Measurements from ENCODE around the gene CAMK2A.

The CAMK2A gene

DNA sequence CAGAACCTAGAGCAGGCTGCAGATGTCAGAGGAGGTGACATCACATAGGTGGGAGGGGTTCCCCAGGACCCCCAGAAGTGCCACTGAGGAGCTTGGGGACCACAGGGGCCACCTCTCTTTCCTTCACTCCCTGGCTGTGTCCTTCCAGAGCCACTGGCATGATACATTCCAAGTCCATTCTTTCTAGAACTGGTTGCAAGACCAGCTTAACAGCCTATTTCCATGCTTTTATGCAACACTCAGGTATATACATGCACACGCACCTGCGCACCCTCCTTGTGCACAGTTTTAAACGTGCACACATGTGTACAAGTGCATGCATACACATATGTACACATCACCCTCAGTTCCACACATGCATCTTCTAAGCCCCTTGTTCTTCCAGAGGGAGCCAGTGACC, 60.0 kb downstream of the CAMK2A start:
- no peak for DNase-seq

DNA sequence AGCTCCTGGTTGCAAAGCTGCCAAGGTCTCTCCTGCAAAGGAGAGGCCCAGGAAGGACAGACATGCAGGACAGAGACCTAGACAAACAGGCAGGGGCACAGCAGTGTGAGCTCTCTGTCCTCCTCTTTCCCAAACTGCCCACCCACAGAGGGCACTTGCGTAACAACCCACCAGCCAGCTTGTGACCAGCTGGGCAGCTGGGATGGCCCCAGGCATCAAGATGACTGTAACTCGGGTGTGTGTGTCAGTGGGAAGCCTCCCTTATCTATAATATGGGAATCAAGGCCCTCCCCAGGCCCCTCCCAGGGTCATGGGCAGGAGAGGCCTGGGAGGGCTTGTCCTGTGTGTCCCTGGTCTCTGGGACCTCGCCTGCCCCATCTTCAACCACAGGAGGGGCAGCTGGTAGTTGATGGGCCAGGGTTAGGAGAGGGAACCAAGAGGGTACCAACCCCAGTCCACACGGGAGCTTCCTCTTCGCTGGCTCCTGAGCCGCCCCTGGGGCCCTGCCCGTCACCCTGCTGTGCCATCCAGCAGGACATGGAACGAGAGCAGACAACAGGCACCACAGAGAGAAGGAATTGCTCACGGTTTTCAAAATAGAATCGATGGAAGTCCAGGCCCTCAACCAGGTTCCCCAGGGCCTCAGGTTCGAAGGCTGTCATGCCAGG, 61.8 kb downstream of the CAMK2A start:
- DNase-seq: no peak

DNA sequence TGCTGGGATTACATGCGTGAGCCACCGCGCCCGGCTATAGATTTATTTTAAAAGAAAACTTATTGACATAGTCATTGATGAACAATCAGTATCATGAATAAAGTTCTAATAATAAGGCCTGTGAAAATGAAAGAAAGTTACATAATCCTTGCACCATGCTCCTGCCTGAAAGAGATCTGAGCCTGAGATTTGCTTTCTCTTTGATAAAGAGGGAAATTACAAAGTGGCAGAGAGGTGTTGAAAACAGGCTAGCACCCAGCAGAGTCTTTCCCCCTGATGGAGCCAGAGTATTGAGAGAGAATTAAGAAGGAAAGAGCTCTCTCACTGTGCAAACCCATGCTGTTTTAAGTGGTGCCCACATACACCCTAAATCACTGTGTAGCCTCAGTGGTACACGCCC, 62.5 kb downstream of the CAMK2A start:
- no peak for DNase-seq

DNA sequence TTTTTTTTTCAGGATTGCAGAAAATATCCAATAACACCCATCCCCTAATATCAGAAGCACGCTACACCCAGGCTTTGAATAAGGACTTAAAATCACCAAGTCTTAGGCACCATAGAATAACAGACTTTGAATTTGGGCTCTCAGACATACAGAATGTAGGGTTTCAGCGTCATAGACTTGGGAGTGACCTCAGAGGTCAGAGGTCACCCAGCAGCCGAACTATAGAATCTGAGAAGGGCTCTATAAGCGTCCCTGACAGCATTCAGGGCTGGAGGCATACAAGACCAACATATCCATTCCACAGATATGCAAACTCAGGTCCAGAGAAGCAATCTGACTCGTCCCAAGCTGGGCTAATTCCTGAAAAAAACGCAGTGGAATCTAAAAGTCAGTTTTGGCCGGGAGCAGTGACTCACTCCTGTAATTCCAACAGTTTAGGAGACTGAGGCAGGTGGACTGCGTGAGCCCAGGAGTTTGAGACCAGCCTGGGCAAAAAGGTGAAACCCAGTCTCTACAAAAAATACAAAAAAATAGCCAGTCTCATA, 65.0 kb downstream of the CAMK2A start:
- no peak for DNase-seq

DNA sequence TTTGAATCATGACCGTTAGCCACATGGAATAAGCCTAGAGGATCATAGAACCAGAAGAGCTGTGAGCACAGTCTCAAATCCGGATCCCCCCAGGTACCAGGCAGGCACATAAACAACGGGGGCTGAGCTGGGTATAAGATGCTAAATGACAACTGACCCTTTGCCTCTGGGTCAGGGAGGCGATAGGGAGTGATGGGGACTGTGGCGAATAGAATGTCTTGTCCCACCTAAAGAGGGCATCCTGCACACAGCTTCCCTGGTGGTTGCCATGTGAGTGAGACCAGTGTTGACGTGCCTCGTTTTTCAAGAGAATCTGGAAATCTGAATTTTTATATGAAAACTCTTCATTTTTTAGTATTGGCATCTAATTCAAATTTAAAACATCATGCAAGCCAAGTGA, 66.1 kb downstream of the CAMK2A start:
- no peak for DNase-seq

DNA sequence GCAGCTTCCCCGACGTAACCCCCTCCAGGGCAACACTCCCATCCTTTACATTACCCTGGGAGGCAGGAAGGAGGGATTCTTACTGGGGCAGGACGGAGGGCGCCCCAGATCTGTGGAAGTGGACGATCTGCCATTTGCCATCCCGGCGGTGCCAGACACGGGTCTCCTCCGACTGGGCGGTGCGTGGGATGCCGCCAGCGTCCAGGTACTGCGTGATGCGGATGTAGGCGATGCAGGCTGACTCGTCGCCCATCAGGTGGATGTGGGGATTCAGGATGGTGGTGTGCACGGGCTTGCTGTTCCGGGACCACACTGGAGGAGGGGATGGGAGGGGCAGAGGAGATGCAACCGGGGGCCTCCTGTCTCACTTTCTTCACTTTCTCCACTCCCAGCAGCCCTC, 66.7 kb downstream of the CAMK2A start:
- no peak for DNase-seq

DNA sequence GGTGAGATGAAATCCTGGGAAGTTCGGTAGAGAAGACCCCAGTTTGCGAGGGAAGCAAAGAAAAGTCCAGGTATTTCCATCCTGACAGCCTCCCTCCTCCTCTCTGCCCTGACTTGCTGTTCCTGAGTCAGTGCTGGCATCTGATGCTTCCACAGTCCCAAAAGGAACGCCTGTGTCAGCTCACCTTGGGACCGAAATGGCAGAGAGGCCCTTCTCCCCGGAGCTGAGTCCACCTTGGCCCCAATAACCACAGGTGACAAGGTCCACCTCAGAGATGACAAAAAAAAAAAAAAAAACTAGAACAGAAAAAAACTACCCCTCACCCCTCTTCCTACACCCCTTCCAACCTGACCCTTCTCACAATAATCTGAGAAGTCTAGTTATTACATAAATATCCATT, 68.1 kb downstream of the CAMK2A start:
- no peak for DNase-seq

DNA sequence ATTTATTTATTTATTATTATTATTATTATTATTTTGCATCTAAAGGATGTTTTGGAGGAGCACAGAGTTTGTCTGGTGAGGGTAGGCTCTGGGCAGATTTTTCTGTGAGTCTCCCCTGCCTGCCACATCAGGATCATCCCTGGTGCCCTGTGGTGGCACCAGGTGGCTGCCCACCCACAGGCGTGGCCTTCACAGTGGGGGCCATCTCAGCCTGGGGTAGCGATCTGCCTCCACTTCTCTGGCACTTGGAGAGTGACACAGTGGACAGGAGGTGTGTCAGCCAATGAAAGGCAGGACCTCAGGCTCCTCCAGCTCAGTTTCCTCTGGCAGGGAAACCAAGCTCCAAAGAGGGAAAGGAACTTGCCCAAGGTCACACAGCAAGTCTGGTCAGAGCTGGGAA, 69.7 kb downstream of the CAMK2A start:
- DNase-seq: no peak

DNA sequence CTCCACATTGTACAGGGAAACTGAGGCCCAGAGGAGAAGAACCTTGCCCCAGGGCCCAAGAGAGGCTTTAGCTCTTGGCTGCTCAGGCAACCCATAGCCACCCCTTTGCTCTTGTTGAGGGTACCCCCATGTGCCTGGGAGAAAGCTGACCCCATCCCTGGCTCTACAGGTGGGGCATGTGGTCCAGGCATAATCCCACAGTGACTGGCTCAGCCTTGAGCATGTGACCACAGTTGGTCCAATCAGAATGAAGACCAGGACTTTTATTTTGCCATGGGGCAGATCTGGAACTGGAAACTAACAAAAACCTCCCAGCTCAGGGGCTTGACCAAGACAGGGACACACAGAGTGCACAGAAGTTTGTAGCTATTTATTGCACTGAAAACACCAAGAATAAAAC, 70.4 kb downstream of the CAMK2A start:
- no peak for DNase-seq

DNA sequence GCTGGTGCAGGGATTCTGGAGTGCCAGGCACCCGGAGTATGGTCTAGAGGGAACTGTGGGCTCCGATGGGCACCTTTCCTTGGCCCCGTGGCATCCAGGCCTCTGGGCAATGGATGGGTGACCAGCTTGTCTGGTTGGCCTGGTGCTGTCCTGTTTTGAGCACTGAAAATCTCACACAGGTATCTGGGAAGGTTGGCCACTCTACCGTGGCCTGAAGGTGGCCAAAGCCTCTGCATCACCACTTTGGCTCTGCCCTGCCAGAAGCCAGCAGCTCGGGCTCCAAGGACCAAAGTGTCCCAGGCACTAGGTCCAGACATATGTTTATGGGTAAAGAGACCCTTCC, 70.9 kb downstream of the CAMK2A start:
- DNase-seq: no peak

DNA sequence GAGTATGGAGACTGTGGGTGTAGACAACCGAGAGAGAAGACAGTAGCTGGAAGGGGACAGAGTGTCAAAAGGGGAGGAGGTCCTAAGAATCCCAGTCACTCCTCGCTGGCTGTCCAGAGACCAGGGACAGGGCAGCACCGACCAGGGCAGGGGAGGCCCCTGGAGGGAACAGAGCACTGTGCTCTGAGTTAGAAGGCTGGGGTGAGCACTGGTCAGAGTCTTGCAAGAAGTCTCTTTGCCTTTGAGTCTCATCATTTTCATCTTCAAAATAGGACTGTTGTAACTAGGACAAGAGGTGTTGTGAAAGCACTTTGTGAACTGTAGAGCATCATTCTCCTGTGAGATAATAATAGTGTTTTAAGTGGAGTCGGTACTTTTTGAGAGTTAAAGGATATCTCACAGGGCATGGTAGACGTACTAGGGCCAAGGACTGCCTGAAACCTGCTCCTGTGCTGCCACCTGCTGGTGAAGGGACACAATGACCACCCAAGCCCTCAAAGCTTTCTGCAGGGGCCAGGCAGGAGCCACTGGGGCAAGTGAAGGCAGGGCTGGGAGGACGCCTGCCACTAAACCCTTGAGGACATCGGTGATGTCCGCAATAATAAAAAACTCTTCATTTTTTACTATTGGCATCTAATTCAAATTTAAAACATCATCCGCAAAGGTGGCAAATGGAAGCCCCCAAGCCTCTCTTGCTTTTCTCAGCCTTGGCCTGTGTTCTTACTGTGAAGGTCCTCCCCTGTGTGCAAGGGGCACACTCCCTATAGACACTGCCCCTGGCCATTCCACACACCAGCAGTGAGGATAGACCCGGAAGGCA, 71.5 kb downstream of the CAMK2A start:
- peak; percentile 84 for DNase-seq

DNA sequence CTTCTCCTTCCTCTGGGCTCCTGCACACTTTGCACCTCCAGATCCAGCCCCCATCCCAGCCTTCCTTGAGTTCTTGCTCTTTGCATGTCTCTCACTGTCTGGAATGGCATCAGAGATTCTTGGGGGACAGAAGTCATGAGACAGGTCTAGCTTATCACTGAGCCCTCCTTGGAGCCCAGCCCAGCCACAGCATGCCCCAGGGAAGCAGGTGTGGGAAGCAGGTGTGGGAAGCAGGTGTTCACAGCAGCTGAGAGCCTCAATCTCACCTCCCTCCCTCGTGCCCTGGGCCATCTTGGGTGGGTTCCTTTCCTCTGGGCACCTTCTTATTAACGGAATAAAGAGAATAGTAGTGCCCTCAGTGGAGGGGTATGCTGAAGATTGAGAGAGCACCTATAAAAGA, 72.5 kb downstream of the CAMK2A start:
- no peak for DNase-seq

DNA sequence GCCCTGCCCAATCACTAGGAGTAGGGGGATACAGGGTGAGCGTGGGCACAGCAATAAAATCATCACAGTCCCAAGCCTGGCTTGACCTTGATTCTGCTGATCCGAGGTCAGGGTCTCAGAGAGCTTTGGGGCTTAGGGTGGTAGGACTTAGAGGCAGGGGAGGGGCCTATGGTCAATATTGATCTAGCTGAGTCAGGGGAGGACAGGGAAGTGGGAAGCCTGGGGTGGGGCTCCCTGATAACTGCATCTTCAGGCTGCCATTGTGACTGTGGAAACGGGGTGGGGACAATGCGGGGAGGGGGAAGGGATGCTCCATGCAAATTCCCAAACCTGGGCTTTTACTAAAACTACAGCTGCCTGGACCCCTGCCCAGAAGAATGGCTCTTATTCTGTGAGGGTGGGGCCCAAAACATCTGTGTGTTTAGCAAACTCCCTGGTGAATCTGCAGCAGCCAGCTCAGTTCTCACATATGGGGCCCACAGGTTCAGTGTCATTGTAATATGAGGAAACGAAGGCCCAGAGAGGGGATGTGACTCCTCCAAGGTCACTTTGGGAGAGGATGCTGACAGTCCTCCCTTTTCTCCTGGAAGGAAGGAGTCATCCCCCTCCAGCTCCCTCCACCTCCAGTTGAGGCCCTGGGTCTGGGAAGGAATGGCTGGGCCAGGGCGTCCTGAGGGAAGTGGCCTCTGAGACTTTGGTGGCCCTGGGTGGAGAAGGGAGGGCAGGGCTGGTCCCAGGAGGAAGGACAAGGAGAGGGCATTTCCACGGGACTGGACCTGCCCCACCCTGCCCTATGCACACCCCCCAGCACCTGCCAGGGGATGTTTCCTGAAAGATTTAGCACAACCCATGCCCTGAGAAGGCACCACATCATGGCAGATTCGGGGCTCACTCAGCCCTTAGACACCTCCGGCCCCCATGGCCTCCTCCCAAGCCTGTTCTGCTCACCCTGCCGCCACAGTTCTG, 73.3 kb downstream of the CAMK2A start:
- DNase-seq: no peak

DNA sequence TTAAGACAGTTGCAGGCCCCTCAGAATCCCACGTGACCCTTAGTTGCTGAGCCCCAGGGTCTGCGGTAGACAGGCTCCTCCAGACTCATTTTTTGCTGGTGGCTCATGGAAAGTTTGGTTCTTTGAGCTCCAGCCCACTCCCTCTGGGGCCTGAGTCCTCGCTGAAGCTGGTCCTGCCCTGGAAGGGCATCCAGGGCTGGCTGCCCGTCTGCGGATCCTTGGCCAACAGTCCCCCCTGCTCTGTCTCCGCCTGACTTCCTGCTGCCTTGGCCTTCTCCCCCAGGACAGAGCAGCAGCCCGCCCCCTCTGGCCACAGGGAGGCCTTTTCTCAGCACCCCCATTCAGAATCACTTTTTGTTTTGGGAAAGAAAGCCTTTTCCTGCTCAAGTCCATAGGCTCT, 75.3 kb downstream of the CAMK2A start:
- DNase-seq: no peak

DNA sequence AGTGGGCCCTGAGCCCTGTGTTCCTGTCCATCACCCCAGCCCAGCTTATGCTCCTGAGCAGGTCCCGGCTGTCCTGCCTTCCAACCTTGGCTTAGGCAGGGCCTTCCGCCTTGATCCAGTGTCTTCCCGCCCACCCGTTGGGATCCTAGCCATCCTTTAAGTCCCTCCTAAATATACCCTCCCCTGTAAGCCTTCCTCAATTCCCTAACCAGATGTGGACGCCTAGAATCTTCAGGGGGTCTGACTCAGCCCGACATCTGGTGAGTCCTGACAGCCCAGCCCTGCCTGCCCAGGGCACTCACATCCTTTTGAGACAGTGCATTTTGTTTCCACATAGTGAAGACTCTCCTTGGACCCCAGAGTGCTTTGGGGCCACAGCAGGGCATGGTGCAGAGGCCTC, 76.0 kb downstream of the CAMK2A start:
- no peak for DNase-seq

DNA sequence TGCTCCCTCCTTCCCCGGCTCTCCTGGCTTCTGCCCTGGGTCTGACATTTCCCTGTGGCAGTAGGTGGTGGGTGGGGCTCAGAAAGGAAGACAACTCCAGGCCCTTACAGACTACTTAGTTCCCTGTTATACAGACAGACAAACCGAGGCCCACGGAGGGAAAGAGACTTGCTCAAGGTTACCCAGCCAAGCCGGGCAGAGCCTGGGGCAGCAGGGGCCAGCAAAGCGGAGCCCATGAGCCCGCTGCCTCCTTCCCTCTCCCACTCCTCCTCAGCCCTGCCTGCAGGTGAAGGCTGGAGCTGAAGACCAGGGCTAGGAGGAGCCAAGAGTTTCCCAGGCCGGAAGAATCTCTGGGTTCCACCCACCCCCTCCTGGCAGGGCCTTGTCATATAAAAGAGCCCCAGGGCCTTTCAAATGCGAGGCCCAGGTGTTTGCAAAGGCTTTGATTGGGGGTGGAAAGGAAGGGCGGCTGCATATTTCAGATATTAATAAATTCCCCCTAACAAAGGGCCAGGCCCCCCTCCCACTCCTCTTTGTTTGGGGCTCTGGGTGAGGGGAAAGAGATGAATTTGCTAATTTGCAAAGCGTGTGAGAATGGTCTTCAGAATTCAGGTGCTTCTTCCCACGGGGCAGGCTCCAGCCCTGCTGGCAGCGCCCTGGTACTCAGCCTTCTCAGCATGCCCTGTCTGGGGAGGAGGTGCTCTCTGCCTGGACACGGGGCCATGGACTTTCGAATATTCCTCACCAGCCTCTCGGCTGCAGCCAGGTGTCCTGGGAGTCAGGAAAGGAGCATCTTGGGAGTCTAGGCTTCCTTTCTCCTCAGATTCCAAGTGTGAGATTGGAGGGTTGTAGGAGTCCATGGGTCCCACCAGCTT, 78.2 kb downstream of the CAMK2A start:
- DNase-seq: no peak

DNA sequence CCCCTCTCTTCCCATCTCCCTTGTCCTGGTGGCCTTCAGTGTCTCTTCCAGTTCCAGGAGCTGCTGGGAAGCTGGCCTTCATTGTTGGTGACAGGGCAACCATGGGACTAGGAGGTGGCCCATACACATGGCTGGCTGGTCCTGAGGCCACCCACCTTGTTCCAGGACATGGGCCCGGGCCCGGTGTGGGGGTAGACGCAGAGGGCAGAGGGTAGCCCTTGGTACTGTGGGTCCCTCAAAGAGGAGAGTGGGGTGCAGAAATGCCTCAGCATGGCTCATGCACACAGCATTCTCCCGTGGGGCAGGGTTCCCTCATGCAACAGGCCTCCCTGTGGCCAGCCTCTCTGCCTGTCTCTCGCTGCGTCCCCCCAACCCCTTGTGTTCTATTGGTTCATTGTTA, 78.9 kb downstream of the CAMK2A start:
- DNase-seq: no peak

DNA sequence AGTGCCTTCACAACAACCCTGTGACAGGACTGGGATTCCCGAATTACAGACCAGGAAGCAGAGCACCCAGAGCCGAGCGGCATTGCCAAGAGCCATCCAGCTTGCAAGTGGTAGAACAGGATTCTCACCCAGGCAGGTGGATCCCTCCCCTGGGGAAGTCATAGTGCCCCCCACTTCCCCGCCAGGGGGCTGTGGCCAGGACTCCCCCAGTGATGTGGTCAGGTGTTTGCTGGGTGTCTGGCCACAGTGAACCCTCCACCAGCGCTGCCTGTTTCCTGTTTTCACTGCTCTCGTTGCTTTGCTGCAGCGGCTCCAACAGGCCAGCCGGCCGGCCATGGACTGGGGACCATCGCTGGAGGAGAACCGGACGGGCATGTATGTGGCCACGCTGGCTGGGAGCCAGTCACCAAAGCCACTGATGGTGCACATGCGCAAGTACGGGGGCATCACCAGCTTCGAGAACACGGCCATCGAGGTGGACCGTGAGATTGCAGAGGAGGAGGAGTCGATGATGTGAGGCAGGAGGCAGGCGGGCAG, 80.4 kb downstream of the CAMK2A start:
- no peak for DNase-seq

DNA sequence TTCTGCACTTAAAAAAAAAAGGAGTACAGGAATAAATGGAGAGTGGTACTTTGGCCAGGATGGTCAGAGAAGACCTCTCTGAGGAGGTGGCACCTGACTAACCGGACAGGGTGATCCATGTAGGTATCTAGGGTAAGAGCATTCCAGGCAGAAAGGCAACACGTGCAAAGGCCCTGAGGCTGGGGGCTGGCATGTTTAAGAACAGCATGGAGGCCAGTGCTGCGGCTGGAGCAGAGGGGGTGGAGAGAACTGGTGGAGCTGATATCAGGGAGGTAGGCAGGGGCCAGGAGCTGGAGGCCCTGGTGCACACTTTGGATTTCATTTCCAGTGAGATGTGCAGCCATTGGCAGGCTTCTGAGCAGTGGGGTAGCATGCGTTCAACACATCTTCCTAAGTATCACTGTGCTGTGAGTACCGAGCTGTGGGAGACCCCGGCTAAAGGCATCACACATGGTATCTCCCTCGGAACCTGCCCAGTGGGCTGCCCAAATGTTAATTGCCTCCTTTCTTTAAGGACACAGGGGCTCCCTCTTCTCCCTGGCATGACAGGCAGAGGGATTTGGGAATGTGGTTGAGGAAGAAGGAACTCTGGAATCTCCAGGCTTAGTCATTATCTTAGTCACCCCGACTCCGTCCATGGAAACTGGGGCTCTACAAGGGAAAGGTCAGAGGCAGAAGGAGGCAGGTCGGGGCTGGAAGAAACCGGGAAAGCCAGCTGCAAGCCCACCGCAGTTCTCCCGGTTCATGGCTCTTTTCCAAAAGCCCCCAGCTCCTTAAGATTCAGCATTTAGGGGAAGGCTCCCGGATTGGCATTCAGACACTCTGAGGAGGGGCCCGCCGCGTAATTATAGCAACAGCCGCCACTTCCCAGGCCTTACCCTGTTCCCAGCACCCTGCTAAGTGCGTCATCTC, 81.1 kb downstream of the CAMK2A start:
- no peak for DNase-seq

DNA sequence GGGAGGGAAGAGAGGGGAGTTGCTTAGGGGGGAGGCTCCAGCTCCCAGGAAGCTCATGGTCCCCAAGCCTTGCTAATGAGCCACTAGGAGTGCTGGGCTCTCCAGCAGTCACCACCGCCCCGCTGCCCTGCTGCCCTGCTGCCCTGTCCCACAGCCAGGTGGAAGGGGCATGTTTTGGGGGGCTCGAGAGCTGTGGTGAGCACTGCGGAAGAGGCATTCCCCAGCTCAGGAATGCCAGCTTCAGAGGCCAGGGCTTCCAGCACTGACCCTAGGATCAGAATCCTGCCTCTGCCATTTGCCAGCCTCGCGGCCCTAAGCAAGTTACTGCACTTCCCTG, 82.8 kb downstream of the CAMK2A start:
- DNase-seq: no peak

All from activated CD4-positive, alpha-beta T cell treated with anti-CD3 and anti-CD28 coated beads, Interleukin-2, amount 50 U/mL, for 16 hours (primary cell).